ENCODE results near the gene PIPOX.

DNA sequence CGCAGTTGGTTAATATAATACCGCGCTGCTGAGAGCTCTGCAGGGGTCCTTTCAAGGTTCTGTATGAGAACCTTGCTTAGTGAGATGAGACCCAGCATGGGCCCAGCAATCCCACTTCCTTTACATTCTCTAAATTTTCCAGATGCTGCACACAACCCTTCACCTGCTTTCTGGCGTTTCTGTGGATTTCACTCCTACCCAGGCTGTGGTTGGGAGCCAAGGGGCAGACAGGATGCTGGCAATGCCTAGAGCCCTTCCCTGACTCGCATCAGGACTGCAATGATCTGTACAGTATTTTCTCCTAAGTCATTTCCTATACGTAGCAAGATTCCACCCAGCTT, 10.1 kb upstream of the PIPOX start:
- TF ChIP-seq CTCF (IDR thresholded peaks at IDR 0.05): no peak
- TF ChIP-seq POLR2AphosphoS5 (IDR thresholded peaks at IDR 0.05): no peak
- no peak for TF ChIP-seq POLR2A (IDR thresholded peaks at IDR 0.05)
- no peak for TF ChIP-seq EP300 (IDR thresholded peaks at IDR 0.05)

Data from sigmoid colon (tissue), 4 donors.